ENCODE measurements around the gene UHMK1.
"Not testable (repeated sequence)": the region's sequence is repeated elsewhere in the genome, so short reads cannot be mapped to it uniquely, and the experiment has no call there.

UHMK1 gene

DNA sequence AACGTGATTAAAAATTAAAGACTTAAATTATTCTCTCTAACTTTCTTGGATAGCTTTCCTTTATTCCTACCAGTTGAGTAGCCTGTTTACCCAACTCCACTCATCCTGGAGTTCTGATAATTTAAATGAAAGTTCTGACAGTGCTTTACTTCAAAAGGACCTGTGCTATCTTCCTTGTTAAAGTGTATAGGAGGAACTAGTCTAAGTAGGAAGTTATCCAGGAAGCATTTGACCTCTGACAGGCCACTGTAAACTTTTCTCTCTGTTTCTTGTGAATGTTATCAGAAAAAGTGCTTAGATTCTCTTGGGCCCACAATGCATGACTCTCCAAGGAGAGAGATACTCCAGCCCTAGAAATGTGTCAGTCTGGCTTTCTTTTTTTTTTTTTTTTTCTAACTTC is 73.1 kb downstream of the UHMK1 start:
- DNase-seq = no peak

- not testable (repeated sequence) for DNase-seq
Measured at GRCh38 chr1:162571121-162571520, 73.5 kb downstream of the UHMK1 start.

DNA sequence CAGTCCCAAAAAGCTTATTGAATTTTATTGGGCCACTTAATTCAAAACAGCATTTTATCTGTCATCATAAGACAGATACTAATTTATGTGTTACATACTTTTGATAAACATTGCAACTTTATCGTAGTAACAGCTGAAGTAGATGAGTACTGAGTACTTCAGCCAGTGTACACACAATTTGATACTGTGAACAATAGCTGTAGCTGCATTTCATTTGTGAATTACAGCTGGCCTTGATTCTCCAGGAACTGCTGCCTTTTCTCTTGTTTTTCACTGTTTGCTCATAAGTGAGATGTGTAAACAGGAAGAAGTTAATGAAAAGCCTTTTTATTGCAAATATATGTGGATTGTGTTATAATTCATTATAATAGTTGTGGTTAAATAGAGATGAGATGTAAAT is 74.1 kb downstream of the UHMK1 start:
- DNase-seq = no peak

GRCh38 chr1:162573136-162573535 is 75.5 kb downstream of the UHMK1 start:
- no peak for DNase-seq

GRCh38 chr1:162578071-162578700 is 80.6 kb downstream of the UHMK1 start:
- no peak for DNase-seq

DNA sequence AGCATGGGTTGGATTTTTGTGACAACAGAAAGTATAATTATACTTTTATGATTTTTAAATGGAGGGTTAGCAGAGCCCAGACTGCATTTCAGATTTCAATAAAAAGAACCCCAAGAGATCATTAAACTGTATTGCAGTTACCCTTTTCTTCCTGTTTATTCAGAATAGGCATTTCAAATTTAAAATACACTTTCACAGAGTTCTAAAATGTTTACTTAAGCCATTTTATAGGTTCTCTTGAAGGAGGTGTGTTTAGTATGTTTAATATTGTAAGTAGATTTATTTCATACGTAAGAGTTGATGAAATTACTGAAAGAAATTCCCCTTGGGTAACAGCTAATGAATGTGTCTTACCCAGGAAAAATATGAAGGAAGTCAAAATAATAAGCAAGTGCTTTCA is 81.3 kb downstream of the UHMK1 start:
- no peak for DNase-seq
